ENCODE measurements around the gene NCDN. TPM values are rescaled to one million over a fixed set of nuclear protein-coding genes. Genes with fewer than 3 reads are reported as not detected.

NCDN gene
- total and polyA plus RNA-seq, 2 of the 8 experiments (the other 6 are each of a cell fraction or from before 2014, with no cell fraction given): 26.2 to 35.4 TPM

- H2BK20ac ChIP-seq (ENCODE audit: low read length): no peak overlapping the region
- H3K79me2 ChIP-seq (ENCODE audit: control insufficient read depth in 1 of 2, insufficient read depth in 2 of 2, low read length in 2 of 2): peaks cover 0 to 39% of the 10 kb centered on the region in 2 experiments; a peak in 2 of 4 replicates
- no peaks in the 10 kb centered on the region for H3K23me2 ChIP-seq (ENCODE audit: low read depth, low read length)
- H3K9me3 ChIP-seq (ENCODE audit: insufficient read depth in 2 of 2, low read depth in 1 of 2, low read length in 1 of 2): peaks cover 3 to 9% of the 10 kb centered on the region in 2 experiments; a peak in 3 of 4 replicates
- peaks cover 0 to 6% (median 0%) of the 10 kb centered on the region in 4 experiments; a peak in 1 of 7 replicates for H3K4me1 ChIP-seq (replicated peaks in 1 of 4; ENCODE audit: control insufficient read depth in 3 of 4, insufficient read depth in 4 of 4, low read length in 3 of 4)
- no peak overlapping the region for H3K18ac ChIP-seq (ENCODE audit: extremely low read depth, low read length)
- H3K14ac ChIP-seq (ENCODE audit: insufficient read length): no peak overlapping the region
- H2BK120ac ChIP-seq (replicated peaks; ENCODE audit: low read depth, low read length): no peak overlapping the region
- no peak overlapping the region for H3K27ac ChIP-seq (ENCODE audit: low read depth, low read length)
- ChIA-PET POLR2A (ENCODE audit: partially characterized antibody) (no interaction called here), CTCF (ENCODE audit: partially characterized antibody) (interaction anchor here (0.9 kb wide), 1 partner anchor 69 kb away, joined by 3 read pairs; no protein-coding TSS in a partner anchor)
- H3K4ac ChIP-seq (replicated peaks; ENCODE audit: insufficient read length, low read depth, low read length): no peak overlapping the region
- no peaks in the 10 kb centered on the region for H4K20me1 ChIP-seq (replicated peaks in 1 of 2; ENCODE audit: control insufficient read depth in 1 of 2, insufficient read depth in 2 of 2, low read length in 2 of 2)
- H2AFZ ChIP-seq (ENCODE audit: low read length): no peak overlapping the region
- no peak overlapping the region for H3K4me3 ChIP-seq (ENCODE audit: extremely low read depth in 1 of 4, insufficient read depth in 2 of 4, low read depth in 3 of 4, low read length in 4 of 4)
- H4K5ac ChIP-seq (ENCODE audit: insufficient read length, low read depth, low read length): no peak overlapping the region
- TF ChIP-seq CBX8 (IDR thresholded peaks at IDR 0.05; ENCODE audit: borderline replicate concordance, low read depth, low read length): no peak
- TF ChIP-seq SRF (IDR thresholded peaks at IDR 0.05; ENCODE audit: low read depth, low read length): no peak
- TF ChIP-seq CBX5 (IDR thresholded peaks at IDR 0.05; ENCODE audit: low read depth, low read length): no peak
- TF ChIP-seq MAFK (IDR thresholded peaks at IDR 0.05; ENCODE audit: low read depth, low read length): no peak
- no peak for TF ChIP-seq CHD2 (IDR thresholded peaks at IDR 0.05; ENCODE audit: low read length)
- no peak for TF ChIP-seq TCF12 (IDR thresholded peaks at IDR 0.05; ENCODE audit: low read depth, low read length)
- no peak for TF ChIP-seq POLR2A (IDR thresholded peaks at IDR 0.05; ENCODE audit: control extremely low read depth in 1 of 2, low read depth in 2 of 2, low read length in 2 of 2)
- TF ChIP-seq SP2 (IDR thresholded peaks at IDR 0.05; ENCODE audit: low read length): no peak
- TF ChIP-seq GTF2F1 (IDR thresholded peaks at IDR 0.05; ENCODE audit: borderline replicate concordance, low read depth, low read length): no peak
- TF ChIP-seq POLR2AphosphoS5 (IDR thresholded peaks at IDR 0.05; ENCODE audit: low read depth, low read length): no peak
- no peak for TF ChIP-seq TBP (IDR thresholded peaks at IDR 0.05; ENCODE audit: low read depth, low read length)
- no peak overlapping the region for H3K23ac ChIP-seq (ENCODE audit: insufficient read length)
- no peak overlapping the region for H2AK5ac ChIP-seq (ENCODE audit: low read depth, low read length)
- H2BK12ac ChIP-seq (ENCODE audit: low read depth, low read length): no peak overlapping the region
- H2BK15ac ChIP-seq (ENCODE audit: low read length): no peak overlapping the region
- no peak overlapping the region for H2BK5ac ChIP-seq (ENCODE audit: low read depth, low read length)
- H3K79me1 ChIP-seq (ENCODE audit: low read depth, low read length): 0 out of 2 replicates have a peak, but pooled peaks cover 2% of the 10 kb centered on the region
- no peaks in the 10 kb centered on the region; a peak in 1 of 8 replicates for H3K36me3 ChIP-seq (ENCODE audit: control insufficient read depth in 2 of 4, insufficient read depth in 4 of 4, low read length in 3 of 4)
- no peak overlapping the region for H3K9ac ChIP-seq (replicated peaks in 1 of 4; ENCODE audit: extremely low read depth in 1 of 4, low read depth in 3 of 4, low read length in 3 of 4)
- no peak overlapping the region for H4K91ac ChIP-seq (replicated peaks; ENCODE audit: insufficient read length, low read length)
- no peak overlapping the region for H3K4me2 ChIP-seq (ENCODE audit: insufficient read depth in 1 of 2, low read depth in 2 of 2, low read length in 2 of 2)
- H3K56ac ChIP-seq (replicated peaks; ENCODE audit: insufficient read length, low read depth, low read length): no peak overlapping the region
- 92% methylated on average over 2 of the region's 2 CpGs; no CpG with 5 or more reads in 1 of the 2 experiments for WGBS, 2 experiments (ENCODE audit: extremely low coverage in 1 of 2, insufficient coverage in 1 of 2, insufficient read length in 1 of 2, insufficient replicate concordance in 2 of 2, low coverage in 1 of 2, low lambda C conversion rate in 2 of 2, missing lambda C conversion rate in 1 of 2)
- no peaks in the 10 kb centered on the region for H3K27me3 ChIP-seq (replicated peaks in 1 of 4; ENCODE audit: control insufficient read depth in 3 of 4, extremely low read depth in 1 of 4, insufficient read depth in 3 of 4, low read length in 3 of 4)
- H4K8ac ChIP-seq (ENCODE audit: extremely low read depth, insufficient read depth, low read length): no peak overlapping the region
- FAIRE-seq (no peak), DNase-seq (ENCODE audit: low read depth in 1 of 2, low spot score in 2 of 2) (no peak)
These were observed 38.2 kb upstream of the NCDN start for GRCh38 chr1:35519432-35519831.

Data from H1 (cell line).